Subcutaneous adipose tissue (tissue), 4 donors: ENCODE measurements around the gene OR10A5. TPM values are rescaled to one million over a fixed set of nuclear protein-coding genes. Genes with fewer than 3 reads are reported as not detected.

Experiments used
- CTCF ChIP-seq: fragments of 450-650 bp; IDR thresholded peaks from one replicate; pipeline ENCODE4 v1.5.1; 2016; ENCODE audit warnings: low read depth, mild to moderate bottlenecking, control low read depth, antibody characterized with exemption, moderate library complexity
- total RNA-seq, 4 donors: library from RNA; depleted of rRNA; stranded (reverse); fragments of >200 nt; gene quantifications; one replicate each; pipeline ENCODE4 v1.1.0, GENCODE V29; 2016

Gene OR10A5
- total RNA-seq, 4 donors from 2014 or later = not detected

- TF ChIP-seq CTCF = no peak
Measured at GRCh38 chr11:6825231-6825744, 20.2 kb upstream of the OR10A5 start.

GRCh38 chr11:6828103-6828502 lies 17.4 kb upstream of the OR10A5 start:
- no peak for TF ChIP-seq CTCF

- TF ChIP-seq CTCF = no peak
Measured at GRCh38 chr11:6833356-6833755, 12.1 kb upstream of the OR10A5 start.

GRCh38 chr11:6834021-6834420 lies 11.5 kb upstream of the OR10A5 start:
- no peak for TF ChIP-seq CTCF

- no peak for TF ChIP-seq CTCF
Measured at GRCh38 chr11:6841694-6842093, 3.8 kb upstream of the OR10A5 start.

- no peak for TF ChIP-seq CTCF
Measured at GRCh38 chr11:6843670-6844069, 1.8 kb upstream of the OR10A5 start.

GRCh38 chr11:6844356-6844755 lies 1.1 kb upstream of the OR10A5 start:
- TF ChIP-seq CTCF = no peak
